Erythroblast (primary cell): Measurements from ENCODE around the gene ADCK1.

Source experiments
- GATA1 ChIP-seq: IDR thresholded peaks from 2 replicates; pipeline ENCODE4 v1.6.1; 2011; ENCODE audit warnings: low read depth, mild to moderate bottlenecking, control low read depth, low read length, moderate library complexity
- POLR2A ChIP-seq: IDR thresholded peaks from 2 replicates; pipeline ENCODE4 v1.6.1; 2011; ENCODE audit warnings: mild to moderate bottlenecking, low read length

DNA sequence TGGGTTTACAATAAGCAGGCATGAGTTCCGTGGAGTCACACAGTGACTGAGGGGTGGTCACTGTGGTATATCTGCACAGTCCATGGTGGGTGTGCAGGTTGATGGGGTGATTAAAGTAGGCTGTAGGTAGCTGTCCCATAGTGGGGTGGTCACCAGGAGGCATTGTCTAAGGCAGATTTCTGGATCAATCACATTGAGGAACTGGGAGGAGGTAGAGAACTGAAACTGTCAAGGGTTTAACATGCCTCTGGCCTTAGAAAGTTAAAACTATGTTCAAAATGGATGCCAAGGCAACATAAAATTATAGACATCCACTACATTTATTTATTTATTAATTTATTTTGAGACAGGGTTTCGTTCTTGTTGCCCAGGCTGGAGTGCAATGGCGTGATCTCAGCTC, 8.3 kb downstream of the ADCK1 start:
- TF ChIP-seq POLR2A (no peak), GATA1 (no peak)
